IMR-90 (cell line): ENCODE measurements around the gene RPS27L. TPM values are rescaled to one million over a fixed set of nuclear protein-coding genes. Genes with fewer than 3 reads are reported as not detected.

Experiments used
- ATAC-seq: fragments of 200-7000 bp; cut with Tn5 transposase; 2 replicates; pipeline ENCODE4 v1.9.1; 2020; ENCODE audit warnings: low read depth, mild to moderate bottlenecking, moderate library complexity
- BruUV-seq: library from RNA; stranded (reverse); fragments of 400-500 nt; replicated peaks from 2 replicates; lab custom pipeline; 2021; lab: Mats Ljungman, UMichigan
- CTCF ChIA-PET: fragments of 300-600 bp; formaldehyde crosslinking; extraction: SDS; loops from one replicate; lab custom pipeline; 2021; ENCODE audit warnings: antibody characterized with exemption; lab: Yijun Ruan, JAX
- POLR2A ChIA-PET: fragments of 300-600 bp; sonication (Branson Sonifier 250); formaldehyde crosslinking; loops from one replicate; lab custom pipeline; 2022; ENCODE audit warnings: antibody characterized with exemption; ENCODE audit not compliant: unreplicated experiment; lab: Charles Lee
- DNase-seq: peaks from one replicate; pipeline ENCODE4 v3.0.0; 2013
- H2AFZ ChIP-seq: replicated peaks from 2 replicates; pipeline ENCODE3; 2013; ENCODE audit warnings: low read length, mild to moderate bottlenecking; ENCODE audit not compliant: poor library complexity
- H2AK5ac ChIP-seq: 2 replicates; pipeline ENCODE4 v1.6.1; 2013; ENCODE audit warnings: low read depth, low read length, inconsistent platforms
- H2AK9ac ChIP-seq: replicated peaks from 2 replicates; pipeline ENCODE3; 2013; ENCODE audit warnings: mild to moderate bottlenecking, low read depth, low read length, moderate library complexity; ENCODE audit not compliant: poor library complexity
- H2BK120ac ChIP-seq: 2 replicates; pipeline ENCODE4 v1.6.1; 2013; ENCODE audit warnings: low read depth, low read length, inconsistent platforms
- H2BK15ac ChIP-seq: 3 replicates; pipeline ENCODE4 v1.6.1; 2013; ENCODE audit warnings: low read depth, low read length, inconsistent platforms
- H2BK20ac ChIP-seq: 2 replicates; pipeline ENCODE4 v1.6.1; 2013; ENCODE audit warnings: low read depth, mild to moderate bottlenecking, inconsistent platforms, low read length, moderate library complexity
- H2BK5ac ChIP-seq: 2 replicates; pipeline ENCODE4 v1.6.1; 2013; ENCODE audit warnings: mild to moderate bottlenecking, low read depth, low read length, inconsistent platforms; ENCODE audit not compliant: poor library complexity, severe bottlenecking
- H3K14ac ChIP-seq: replicated peaks from 2 replicates; pipeline ENCODE4 v1.6.1; 2013; ENCODE audit warnings: low read depth, low read length, inconsistent platforms
- H3K18ac ChIP-seq: 2 replicates; pipeline ENCODE4 v1.6.1; 2013; ENCODE audit warnings: low read depth, low read length, control low read depth
- H3K23ac ChIP-seq: 2 replicates; pipeline ENCODE4 v1.6.1; 2013; ENCODE audit warnings: low read depth, low read length, inconsistent platforms
- H3K27ac ChIP-seq: 2 replicates; pipeline ENCODE4 v1.5.1; 2013; ENCODE audit warnings: mild to moderate bottlenecking, control low read depth, low read length; ENCODE audit not compliant: insufficient read depth
- H3K27me3 ChIP-seq: 2 replicates; pipeline ENCODE4 v1.6.1; 2013; ENCODE audit warnings: low read length; ENCODE audit not compliant: control insufficient read depth, insufficient read depth
- H3K36me3 ChIP-seq: 2 replicates; pipeline ENCODE4 v1.6.1; 2013; ENCODE audit warnings: low read length, mixed read lengths; ENCODE audit not compliant: control insufficient read depth, insufficient read depth
- H3K4ac ChIP-seq: 2 replicates; pipeline ENCODE4 v1.6.1; 2013; ENCODE audit warnings: low read depth, low read length, inconsistent platforms
- H3K4me1 ChIP-seq: 2 replicates; pipeline ENCODE4 v1.6.1; 2013; ENCODE audit warnings: low read length, mixed read lengths; ENCODE audit not compliant: control insufficient read depth, insufficient read depth
- H3K4me2 ChIP-seq: 2 replicates; pipeline ENCODE4 v1.6.1; 2013; ENCODE audit warnings: low read depth, mild to moderate bottlenecking, control low read depth, low read length, moderate library complexity
- H3K4me3 ChIP-seq: 2 replicates; pipeline ENCODE4 v1.5.1; 2013; ENCODE audit warnings: low read depth, mild to moderate bottlenecking, control low read depth, low read length, moderate library complexity; ENCODE audit not compliant: insufficient read depth
- H3K56ac ChIP-seq: 2 replicates; pipeline ENCODE4 v1.6.1; 2013; ENCODE audit warnings: low read length, inconsistent platforms; ENCODE audit not compliant: insufficient read depth; ENCODE audit errors: extremely low read depth
- H3K79me1 ChIP-seq, 2 experiments: 2 replicates each; pipeline ENCODE4 v1.6.1; 2013; ENCODE audit warnings: low read length in 2 of 2, inconsistent platforms in 1 of 2, low read depth in 1 of 2
- H3K9ac ChIP-seq: 2 replicates; pipeline ENCODE4 v1.6.1; 2013; ENCODE audit warnings: low read depth, low read length, control low read depth
- H3K9me1 ChIP-seq: 2 replicates; pipeline ENCODE4 v1.6.1; 2013; ENCODE audit warnings: low read length, inconsistent platforms; ENCODE audit not compliant: insufficient read depth
- H3K9me3 ChIP-seq: 2 replicates; pipeline ENCODE4 v1.6.1; 2013; ENCODE audit warnings: low read length; ENCODE audit not compliant: control insufficient read depth, insufficient read depth
- H4K20me1 ChIP-seq: 2 replicates; pipeline ENCODE4 v1.6.1; 2013; ENCODE audit warnings: low read length, inconsistent platforms; ENCODE audit not compliant: insufficient read depth
- H4K5ac ChIP-seq: 2 replicates; pipeline ENCODE4 v1.6.1; 2013; ENCODE audit warnings: mild to moderate bottlenecking, low read depth, low read length, control low read depth
- H4K8ac ChIP-seq, 2 experiments: 2 replicates each; pipeline ENCODE4 v1.6.1; 2013; ENCODE audit warnings: low read depth in 2 of 2, low read length in 2 of 2, control low read depth in 1 of 2, inconsistent platforms in 1 of 2
- H4K91ac ChIP-seq: 2 replicates; pipeline ENCODE4 v1.6.1; 2013; ENCODE audit warnings: low read depth, low read length, inconsistent platforms; ENCODE audit not compliant: insufficient read depth
- BHLHE40 ChIP-seq: fragments of 150-350 bp; IDR thresholded peaks from 2 replicates; pipeline ENCODE4 v1.6.1; 2016; ENCODE audit warnings: mild to moderate bottlenecking, low read depth, low read length
- CEBPB ChIP-seq: IDR thresholded peaks from 2 replicates; pipeline ENCODE4 v1.6.1; 2012; ENCODE audit warnings: low read depth, low read length, improper control_type of control experiment
- CHD1 ChIP-seq: IDR thresholded peaks from 2 replicates; pipeline ENCODE4 v1.6.1; 2012; ENCODE audit warnings: low read depth, low read length, improper control_type of control experiment
- FOS ChIP-seq: fragments of 150-350 bp; IDR thresholded peaks from 2 replicates; pipeline ENCODE4 v1.6.1; 2016; ENCODE audit warnings: low read depth, low read length
- MAZ ChIP-seq: IDR thresholded peaks from 2 replicates; pipeline ENCODE4 v1.6.1; 2012; ENCODE audit warnings: low read depth, mild to moderate bottlenecking, low read length, improper control_type of control experiment, moderate library complexity, borderline replicate concordance
- MXI1 ChIP-seq: IDR thresholded peaks from 2 replicates; pipeline ENCODE4 v1.6.1; 2012; ENCODE audit warnings: low read depth, mild to moderate bottlenecking, low read length, moderate library complexity, borderline replicate concordance
- NFE2L2 ChIP-seq: fragments of 150-350 bp; IDR thresholded peaks from 2 replicates; pipeline ENCODE4 v1.6.1; 2016; ENCODE audit warnings: low read depth, mild to moderate bottlenecking, low read length
- POLR2A ChIP-seq: IDR thresholded peaks from 2 replicates; pipeline ENCODE4 v1.6.1; 2012; ENCODE audit warnings: mild to moderate bottlenecking, low read depth, low read length
- RAD21 ChIP-seq: IDR thresholded peaks from 2 replicates; pipeline ENCODE4 v1.6.1; 2012; ENCODE audit warnings: low read length, improper control_type of control experiment
- RCOR1 ChIP-seq: IDR thresholded peaks from 2 replicates; pipeline ENCODE4 v1.6.1; 2012; ENCODE audit warnings: mild to moderate bottlenecking, low read length, improper control_type of control experiment; ENCODE audit not compliant: insufficient replicate concordance
- RFX5 ChIP-seq: IDR thresholded peaks from 2 replicates; pipeline ENCODE4 v1.8.0; 2012; ENCODE audit warnings: low read depth, mild to moderate bottlenecking, low read length, moderate library complexity
- SMC3 ChIP-seq: fragments of 150-350 bp; IDR thresholded peaks from 2 replicates; pipeline ENCODE4 v1.6.1; 2016; ENCODE audit warnings: low read depth, mild to moderate bottlenecking, antibody characterized with exemption, low read length, moderate library complexity
- WGBS, 2 experiments: methylation state at CpG; one replicate each; pipeline versions ENCODE4 v1.1.5 to v1.1.7; 2013; ENCODE audit warnings: missing lambda C conversion rate in 2 of 2; ENCODE audit not compliant: insufficient read length in 1 of 2; ENCODE audit errors: extremely low coverage in 2 of 2; 5-methylcytosine and 5-hydroxymethylcytosine counted together
- dilution Hi-C: fragments of 300-500 bp; cut with HindIII; formaldehyde crosslinking; loops from one replicate; pipeline ENCODE4 v1.14.3; 2018; ENCODE audit warnings: low sequenced_read_pairs; ENCODE audit not compliant: unreplicated experiment
- in situ Hi-C: fragments of 300-500 bp; cut with MboI; formaldehyde crosslinking; loops from 3 replicates; pipeline ENCODE4 v1.14.3; 2019; ENCODE audit warnings: low sequenced_read_pairs, inconsistent platforms, mixed read lengths
- intact Hi-C: fragments of 100-400 bp; cut with micrococcal nuclease; formaldehyde crosslinking; loops from 2 replicates; pipeline ENCODE4 v1.10.0; 2022
- polyA plus RNA-seq, 3 experiments: library from polyadenylated mRNA; depleted of rRNA; stranded (reverse); fragments of >200 nt; gene quantifications; 2 replicates each; pipeline ENCODE4 v1.2.3, GENCODE V29; 2012; ENCODE audit warnings: low replicate concordance in 1 of 3
- total RNA-seq: library from RNA; depleted of rRNA; stranded (reverse); fragments of >200 nt; gene quantifications from 2 replicates; pipeline ENCODE4 v1.2.3, GENCODE V29; 2012
- TF ChIP-seq, protein P1 (sequence below): fragments of 150-350 bp; IDR thresholded peaks from 2 replicates; pipeline ENCODE4 v1.6.1; 2016; ENCODE audit warnings: low read depth, mild to moderate bottlenecking, low read length, moderate library complexity, borderline replicate concordance
- TF ChIP-seq, protein P2 (sequence below): fragments of 150-350 bp; IDR thresholded peaks from 2 replicates; pipeline ENCODE4 v1.6.1; 2017; ENCODE audit warnings: mild to moderate bottlenecking, antibody characterized with exemption, low read length, low read depth
- TF ChIP-seq, protein P3 (sequence below): conservative IDR thresholded peaks from 2 replicates; pipeline ENCODE4 v1.5.1; 2012; ENCODE audit warnings: mild to moderate bottlenecking, low read depth, low read length, improper control_type of control experiment

The RPS27L gene
- total and polyA plus RNA-seq, 2 of the 4 experiments (the other 2 are of a cell fraction), result 53.1 to 302 TPM

DNA sequence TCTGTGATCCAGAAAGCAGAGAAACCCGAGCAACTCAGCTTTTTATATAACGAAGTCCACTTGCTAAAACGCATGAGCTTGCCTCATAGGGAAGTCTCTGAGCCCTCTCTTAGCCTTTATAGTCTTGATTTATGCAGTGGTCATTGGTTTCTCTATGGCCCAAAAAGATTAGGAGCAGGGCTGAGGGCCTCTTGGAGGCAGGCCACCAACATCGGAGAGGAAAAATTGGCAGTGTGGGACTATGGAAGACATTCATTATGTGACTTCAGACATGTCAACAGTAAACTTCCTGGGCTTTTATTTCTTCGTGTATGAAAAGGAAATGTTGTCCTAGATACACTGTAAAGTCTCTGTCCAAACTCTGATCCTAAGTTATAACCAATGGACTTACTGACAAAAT is 45.6 kb upstream of the RPS27L start:
- dilution Hi-C loops, result no loop called here
- intact Hi-C loops, result no loop called here
- POLR2A ChIA-PET, result no interaction called here
- H3K27me3 ChIP-seq, result no peaks in the 10 kb centered on the region
- H2AFZ ChIP-seq, result no peak overlapping the region
- peaks cover 21% of the 10 kb centered on the region; the same call in 1 of the 2 replicates for H4K20me1 ChIP-seq
- H4K91ac ChIP-seq, result no peak overlapping the region
- no CpG with 5 or more reads among the region's 5 CpGs for WGBS, 2 experiments
- no peak overlapping the region for H3K4me3 ChIP-seq
- no peak overlapping the region for H2BK20ac ChIP-seq
- peaks cover 11% of the 10 kb centered on the region for H3K4me1 ChIP-seq
- H3K4me2 ChIP-seq, result peak overlapping the region; percentile 2; the same call in 1 of the 2 replicates
- H3K9me1 ChIP-seq, result no peaks in the 10 kb centered on the region; the same call in none of the 2 replicates
- no TSS peak for BruUV-seq
- no peak overlapping the region for H4K8ac ChIP-seq
- H3K4ac ChIP-seq, result no peak overlapping the region
- peaks cover 39 to 76% of the 10 kb centered on the region in 2 experiments for H3K79me1 ChIP-seq
- no peak overlapping the region for H2AK9ac ChIP-seq
- no peak overlapping the region for H3K56ac ChIP-seq
- CTCF ChIA-PET, result no interaction called here
- peak overlapping the region; percentile 37; the same call in 1 of the 2 replicates for H3K14ac ChIP-seq
- no peak overlapping the region; the same call in 1 of the 2 replicates for H3K23ac ChIP-seq
- H2BK15ac ChIP-seq, result 0 out of 3 replicates have a peak overlapping the region, but pooled peaks have one; percentile 38
- H3K9ac ChIP-seq, result no peak overlapping the region
- TF ChIP-seq BHLHE40, result no peak
- TF ChIP-seq MAZ, result no peak
- TF ChIP-seq, protein P1, sequence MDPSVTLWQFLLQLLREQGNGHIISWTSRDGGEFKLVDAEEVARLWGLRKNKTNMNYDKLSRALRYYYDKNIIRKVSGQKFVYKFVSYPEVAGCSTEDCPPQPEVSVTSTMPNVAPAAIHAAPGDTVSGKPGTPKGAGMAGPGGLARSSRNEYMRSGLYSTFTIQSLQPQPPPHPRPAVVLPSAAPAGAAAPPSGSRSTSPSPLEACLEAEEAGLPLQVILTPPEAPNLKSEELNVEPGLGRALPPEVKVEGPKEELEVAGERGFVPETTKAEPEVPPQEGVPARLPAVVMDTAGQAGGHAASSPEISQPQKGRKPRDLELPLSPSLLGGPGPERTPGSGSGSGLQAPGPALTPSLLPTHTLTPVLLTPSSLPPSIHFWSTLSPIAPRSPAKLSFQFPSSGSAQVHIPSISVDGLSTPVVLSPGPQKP, result no peak
- no peak for TF ChIP-seq MXI1
- TF ChIP-seq CEBPB, result no peak
- TF ChIP-seq, protein P2, sequence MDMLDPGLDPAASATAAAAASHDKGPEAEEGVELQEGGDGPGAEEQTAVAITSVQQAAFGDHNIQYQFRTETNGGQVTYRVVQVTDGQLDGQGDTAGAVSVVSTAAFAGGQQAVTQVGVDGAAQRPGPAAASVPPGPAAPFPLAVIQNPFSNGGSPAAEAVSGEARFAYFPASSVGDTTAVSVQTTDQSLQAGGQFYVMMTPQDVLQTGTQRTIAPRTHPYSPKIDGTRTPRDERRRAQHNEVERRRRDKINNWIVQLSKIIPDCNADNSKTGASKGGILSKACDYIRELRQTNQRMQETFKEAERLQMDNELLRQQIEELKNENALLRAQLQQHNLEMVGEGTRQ, result no peak
- TF ChIP-seq, protein P3, sequence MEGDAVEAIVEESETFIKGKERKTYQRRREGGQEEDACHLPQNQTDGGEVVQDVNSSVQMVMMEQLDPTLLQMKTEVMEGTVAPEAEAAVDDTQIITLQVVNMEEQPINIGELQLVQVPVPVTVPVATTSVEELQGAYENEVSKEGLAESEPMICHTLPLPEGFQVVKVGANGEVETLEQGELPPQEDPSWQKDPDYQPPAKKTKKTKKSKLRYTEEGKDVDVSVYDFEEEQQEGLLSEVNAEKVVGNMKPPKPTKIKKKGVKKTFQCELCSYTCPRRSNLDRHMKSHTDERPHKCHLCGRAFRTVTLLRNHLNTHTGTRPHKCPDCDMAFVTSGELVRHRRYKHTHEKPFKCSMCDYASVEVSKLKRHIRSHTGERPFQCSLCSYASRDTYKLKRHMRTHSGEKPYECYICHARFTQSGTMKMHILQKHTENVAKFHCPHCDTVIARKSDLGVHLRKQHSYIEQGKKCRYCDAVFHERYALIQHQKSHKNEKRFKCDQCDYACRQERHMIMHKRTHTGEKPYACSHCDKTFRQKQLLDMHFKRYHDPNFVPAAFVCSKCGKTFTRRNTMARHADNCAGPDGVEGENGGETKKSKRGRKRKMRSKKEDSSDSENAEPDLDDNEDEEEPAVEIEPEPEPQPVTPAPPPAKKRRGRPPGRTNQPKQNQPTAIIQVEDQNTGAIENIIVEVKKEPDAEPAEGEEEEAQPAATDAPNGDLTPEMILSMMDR, result no peak
- no peak for TF ChIP-seq RAD21
- no peak for TF ChIP-seq CHD1
- no peak for TF ChIP-seq SMC3
- TF ChIP-seq POLR2A, result no peak
- TF ChIP-seq RCOR1, result no peak
- TF ChIP-seq RFX5, result no peak
- no peak for TF ChIP-seq NFE2L2
- TF ChIP-seq FOS, result no peak
- H3K36me3 ChIP-seq, result peaks cover 1% of the 10 kb centered on the region; the same call in 1 of the 2 replicates
- H2BK120ac ChIP-seq, result no peak overlapping the region
- 0 out of 2 replicates have a peak overlapping the region, but pooled peaks have one; percentile 62 for H4K5ac ChIP-seq
- in situ Hi-C loops, result no loop called here
- no peak overlapping the region for H3K27ac ChIP-seq
- no peak overlapping the region for H2AK5ac ChIP-seq
- DNase-seq (no peak), ATAC-seq (no peak)
- no peaks in the 10 kb centered on the region for H3K9me3 ChIP-seq
- H2BK5ac ChIP-seq, result no peak overlapping the region
- peak overlapping the region; percentile 70; the same call in 1 of the 2 replicates for H3K18ac ChIP-seq
